Neural crest cell (in vitro differentiated cells): ENCODE measurements around the gene WDR54. TPM values are rescaled to one million over a fixed set of nuclear protein-coding genes. Genes with fewer than 3 reads are reported as not detected.
"Not testable (repeated sequence)": the region's sequence is repeated elsewhere in the genome, so short reads cannot be mapped to it uniquely, and the experiment has no call there.

Experiments used
- DNase-seq: peaks from one replicate; pipeline ENCODE4 v3.0.0; 2021; ENCODE audit warnings: low read depth, mixed read lengths, low spot score
- H3K27ac Mint-ChIP-seq: one replicate; pipeline ENCODE4 v1.8.0; 2021; ENCODE audit warnings: mild to moderate bottlenecking, mixed read lengths; ENCODE audit not compliant: unreplicated experiment
- H3K27me3 Mint-ChIP-seq: 2 replicates; pipeline ENCODE4 v1.8.0; 2021; ENCODE audit warnings: low read depth, mild to moderate bottlenecking, mixed read lengths
- H3K36me3 Mint-ChIP-seq: 2 replicates; pipeline ENCODE4 v1.8.0; 2021; ENCODE audit warnings: low read depth, mild to moderate bottlenecking, mixed read lengths
- H3K4me1 Mint-ChIP-seq: 2 replicates; pipeline ENCODE4 v1.8.0; 2021; ENCODE audit warnings: mixed read lengths
- H3K4me3 Mint-ChIP-seq: one replicate; pipeline ENCODE4 v1.8.0; 2021; ENCODE audit warnings: mild to moderate bottlenecking, mixed read lengths
- H3K9me3 Mint-ChIP-seq: 2 replicates; pipeline ENCODE4 v1.8.0; 2021; ENCODE audit warnings: mixed read lengths
- total RNA-seq: library from RNA; stranded (reverse); gene quantifications from 2 replicates; pipeline ENCODE4 v1.2.1, GENCODE V29; 2021
- TF ChIP-seq, protein P1 (sequence below): fragments of 200-600 bp; sonication (generic); conservative IDR thresholded peaks from 2 replicates; pipeline ENCODE4 v1.5.0; 2021; ENCODE audit warnings: antibody characterized with exemption, mild to moderate bottlenecking

The WDR54 gene
- total RNA-seq, 1 donor from 2014 or later: 56.9 TPM

DNA sequence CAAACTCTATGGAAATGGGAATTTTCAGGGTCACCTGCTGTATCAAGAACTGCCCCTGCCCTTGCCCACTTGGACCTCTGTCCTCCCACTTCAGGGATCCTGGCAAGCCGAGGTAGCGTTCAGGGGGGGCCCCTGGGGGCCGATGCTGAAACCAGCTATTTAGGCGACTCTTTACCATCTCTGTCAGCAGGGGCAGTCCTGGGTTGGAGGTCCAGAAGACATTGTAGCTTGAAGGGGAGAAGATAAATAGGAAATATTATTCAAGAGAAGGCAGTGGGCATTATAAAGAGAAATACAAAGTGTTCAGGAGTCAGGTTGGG, 41.2 kb downstream of the WDR54 start:
- H3K27ac Mint-ChIP-seq: no peak overlapping the region
- TF ChIP-seq, protein P1, sequence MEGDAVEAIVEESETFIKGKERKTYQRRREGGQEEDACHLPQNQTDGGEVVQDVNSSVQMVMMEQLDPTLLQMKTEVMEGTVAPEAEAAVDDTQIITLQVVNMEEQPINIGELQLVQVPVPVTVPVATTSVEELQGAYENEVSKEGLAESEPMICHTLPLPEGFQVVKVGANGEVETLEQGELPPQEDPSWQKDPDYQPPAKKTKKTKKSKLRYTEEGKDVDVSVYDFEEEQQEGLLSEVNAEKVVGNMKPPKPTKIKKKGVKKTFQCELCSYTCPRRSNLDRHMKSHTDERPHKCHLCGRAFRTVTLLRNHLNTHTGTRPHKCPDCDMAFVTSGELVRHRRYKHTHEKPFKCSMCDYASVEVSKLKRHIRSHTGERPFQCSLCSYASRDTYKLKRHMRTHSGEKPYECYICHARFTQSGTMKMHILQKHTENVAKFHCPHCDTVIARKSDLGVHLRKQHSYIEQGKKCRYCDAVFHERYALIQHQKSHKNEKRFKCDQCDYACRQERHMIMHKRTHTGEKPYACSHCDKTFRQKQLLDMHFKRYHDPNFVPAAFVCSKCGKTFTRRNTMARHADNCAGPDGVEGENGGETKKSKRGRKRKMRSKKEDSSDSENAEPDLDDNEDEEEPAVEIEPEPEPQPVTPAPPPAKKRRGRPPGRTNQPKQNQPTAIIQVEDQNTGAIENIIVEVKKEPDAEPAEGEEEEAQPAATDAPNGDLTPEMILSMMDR: no peak

DNA sequence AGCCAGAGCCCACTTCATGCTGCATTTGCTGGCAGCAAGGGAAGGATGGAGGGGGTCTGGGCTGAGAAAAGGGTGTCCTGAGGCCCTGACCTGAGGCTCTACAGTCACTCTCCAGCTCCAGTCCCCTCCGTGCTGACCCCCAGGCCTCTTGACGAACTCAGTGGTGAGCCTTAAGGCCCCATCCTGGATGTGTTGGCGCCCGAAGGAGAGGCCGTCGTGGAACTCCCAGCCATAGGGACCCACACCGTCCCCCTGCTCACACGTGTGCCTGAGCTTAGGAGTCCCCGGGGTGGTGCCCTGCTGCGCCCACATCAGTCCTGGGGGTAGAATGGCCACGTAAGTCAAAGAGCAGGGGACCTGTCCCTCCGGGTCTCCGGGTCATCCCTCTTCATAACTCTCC, 42.9 kb downstream of the WDR54 start:
- H3K4me1 Mint-ChIP-seq: peaks cover 29% of the 10 kb centered on the region
- H3K4me3 Mint-ChIP-seq: peak overlapping the region; percentile 87
- H3K27ac Mint-ChIP-seq: no peak overlapping the region
- no peaks in the 10 kb centered on the region for H3K9me3 Mint-ChIP-seq
- peaks cover 2% of the 10 kb centered on the region for H3K27me3 Mint-ChIP-seq
- peaks cover 12% of the 10 kb centered on the region for H3K36me3 Mint-ChIP-seq
- TF ChIP-seq, protein P1: no peak
- DNase-seq: no peak

More for the DNA sequence above, 41.2 kb downstream of the WDR54 start:
- Mint-ChIP-seq H3K4me1 (peaks cover 39% of the 10 kb centered on the region), H3K36me3 (peaks cover 12% of the 10 kb centered on the region), H3K9me3 (no peaks in the 10 kb centered on the region), H3K4me3 (peak overlapping the region; percentile 87), H3K27me3 (peaks cover 7% of the 10 kb centered on the region)
- DNase-seq: no peak

DNA sequence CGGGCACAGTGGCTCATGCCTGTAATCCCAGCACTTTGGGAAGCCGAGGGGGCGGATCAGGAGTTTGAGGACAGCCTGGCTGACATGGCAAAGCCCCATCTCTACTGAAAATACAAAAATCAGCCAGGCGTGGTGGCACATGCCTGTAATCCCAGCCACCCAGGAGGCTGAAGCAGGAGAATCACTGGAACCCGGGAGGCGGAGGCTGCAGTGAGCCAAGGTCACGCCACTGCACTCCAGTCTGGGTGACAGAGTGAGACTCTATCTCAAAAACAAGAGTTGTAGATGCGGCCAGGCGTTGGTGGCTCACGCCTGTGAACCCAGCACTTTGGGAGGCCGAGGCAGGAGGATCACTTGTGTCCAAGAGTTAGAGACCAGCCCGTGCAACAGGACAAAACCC, 49.2 kb downstream of the WDR54 start:
- Mint-ChIP-seq H3K4me1 (peaks cover 27% of the 10 kb centered on the region), H3K4me3 (peak overlapping the region; percentile 81), H3K36me3 (peaks cover 10% of the 10 kb centered on the region)
- not testable (repeated sequence) for H3K27ac Mint-ChIP-seq, H3K9me3 Mint-ChIP-seq, H3K27me3 Mint-ChIP-seq, DNase-seq

DNA sequence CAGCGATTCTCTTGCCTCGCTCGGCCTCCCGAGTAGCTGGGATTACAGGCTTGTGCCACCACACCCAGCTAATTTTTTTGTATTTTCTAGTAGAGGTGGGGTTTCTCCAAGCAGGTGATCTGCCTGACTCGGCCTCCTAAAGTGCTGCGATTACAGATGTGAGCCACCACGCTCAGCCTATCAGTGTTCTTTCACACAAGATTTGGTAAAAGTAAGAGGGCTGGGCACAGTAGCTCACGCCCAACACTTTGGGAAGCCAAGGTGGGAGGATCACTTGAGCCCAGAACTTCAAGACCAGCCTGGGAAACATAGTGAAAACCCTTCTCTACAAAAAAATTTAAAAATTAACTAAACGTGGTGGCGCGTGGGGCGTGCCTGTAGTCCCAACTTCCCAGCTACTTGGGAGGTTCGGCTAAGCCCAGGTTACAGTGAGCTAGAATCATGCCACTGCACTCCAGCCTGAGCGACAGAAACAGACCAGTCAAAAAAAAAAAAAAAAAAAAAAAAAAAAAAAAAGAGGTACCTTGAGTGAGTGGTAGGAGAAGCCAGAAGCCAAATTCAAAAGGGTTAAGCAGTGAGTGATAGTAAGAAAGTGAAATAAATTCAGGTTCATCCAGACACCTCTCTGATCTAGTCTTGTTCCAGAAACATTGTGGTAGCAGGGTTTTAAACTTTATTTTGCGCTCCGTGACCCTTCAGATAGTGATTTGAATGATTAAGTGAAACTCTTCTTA, 50.0 kb downstream of the WDR54 start:
- peaks cover 22% of the 10 kb centered on the region for H3K4me1 Mint-ChIP-seq
- H3K27ac Mint-ChIP-seq: peak overlapping the region; percentile 98
- no peaks in the 10 kb centered on the region for H3K9me3 Mint-ChIP-seq
- TF ChIP-seq, protein P1: no peak
- peaks cover 10% of the 10 kb centered on the region for H3K36me3 Mint-ChIP-seq
- H3K27me3 Mint-ChIP-seq: peaks cover 2% of the 10 kb centered on the region
- peak overlapping the region; percentile 98 for H3K4me3 Mint-ChIP-seq
- no peak for DNase-seq

DNA sequence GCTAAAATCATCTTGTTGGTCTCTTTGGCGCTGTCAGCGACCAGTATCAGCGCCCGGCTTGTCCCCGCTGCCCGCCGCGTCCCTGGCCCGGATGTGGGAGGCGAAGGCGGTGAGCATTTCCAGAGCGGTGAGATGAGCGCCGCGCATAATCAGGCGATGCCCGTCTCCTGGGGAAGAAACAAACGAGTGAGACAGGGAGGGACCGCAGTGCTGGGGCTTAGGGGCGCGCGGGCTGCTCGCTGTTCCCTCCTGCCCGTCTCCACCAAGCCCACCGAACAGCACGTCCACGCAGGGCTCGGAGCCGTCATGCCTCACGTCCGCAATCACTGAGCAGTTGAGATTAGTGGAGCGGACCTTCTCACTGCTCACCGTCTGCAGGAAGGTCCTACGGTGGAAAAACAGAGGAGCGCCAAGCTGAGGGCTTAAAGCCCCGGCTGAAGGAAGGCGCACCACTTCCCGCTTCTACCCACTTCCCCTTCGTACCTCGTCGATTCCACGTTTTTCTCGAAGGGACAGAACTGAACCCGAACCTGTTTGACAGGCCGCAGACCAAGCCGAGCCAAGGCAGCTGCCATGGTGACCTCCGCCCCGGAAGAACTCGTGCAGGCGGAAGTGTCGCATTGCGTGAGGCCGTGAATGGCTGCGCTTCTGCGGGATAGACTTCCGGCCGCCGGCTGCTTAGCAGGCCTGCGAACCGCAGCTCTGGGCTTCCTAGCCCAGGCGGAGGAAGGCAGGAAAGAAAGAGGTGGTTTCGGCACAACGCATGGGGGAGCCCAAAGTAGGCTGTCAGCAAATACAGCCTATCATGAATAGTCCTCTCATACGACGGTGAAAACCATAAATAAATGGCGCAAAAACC, 50.8 kb downstream of the WDR54 start, which contains the start of gene MRPL53:
Gene MRPL53, minus strand, starts transcription at position 595 of the 859 bp plus-strand sequence. Its CDS starts 20 bp downstream, at position 575.
- DNase-seq: peak; percentile 93
- Mint-ChIP-seq H3K36me3 (peaks cover 11% of the 10 kb centered on the region), H3K4me3 (peak within 1 kb of the TSS; percentile 98), H3K9me3 (no peaks in the 10 kb centered on the region), H3K27ac (peak within 1 kb of the TSS; percentile 98), H3K4me1 (peaks cover 22% of the 10 kb centered on the region), H3K27me3 (peaks cover 2% of the 10 kb centered on the region)
- TF ChIP-seq, protein P1: no peak

DNA sequence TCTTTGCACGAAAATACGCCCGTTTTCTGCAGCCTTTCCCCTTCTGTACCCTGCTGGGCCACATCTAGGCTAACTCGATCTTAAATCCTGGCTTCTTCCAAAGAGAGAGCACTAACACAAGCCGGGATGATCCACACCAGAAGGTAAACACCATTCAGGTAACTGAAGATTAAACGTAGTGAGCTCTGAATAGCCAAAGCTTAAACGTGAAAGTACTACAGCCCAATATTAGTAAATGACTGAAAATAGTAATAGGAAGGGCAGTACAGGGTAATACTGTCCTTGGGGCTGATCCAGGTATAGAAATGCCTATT, 51.4 kb downstream of the WDR54 start:
- Mint-ChIP-seq H3K36me3 (peaks cover 14% of the 10 kb centered on the region), H3K27ac (peak overlapping the region; percentile 98), H3K27me3 (peaks cover 2% of the 10 kb centered on the region), H3K9me3 (no peaks in the 10 kb centered on the region), H3K4me1 (peaks cover 22% of the 10 kb centered on the region), H3K4me3 (peak overlapping the region; percentile 98)
- TF ChIP-seq, protein P1: no peak
- DNase-seq: no peak
